Uterus (tissue), 4 donors: ENCODE results near the gene ASIP. TPM values are rescaled to one million over a fixed set of nuclear protein-coding genes. Genes with fewer than 3 reads are reported as not detected.

Source experiments
- DNase-seq, 2 donors: peaks; one replicate each; pipeline ENCODE4 v3.0.0-alpha.2; 2019 to 2020
- H3K27ac ChIP-seq, 2 donors: fragments of 200-600 bp; sonication (generic); 1 replicate in 1 of 2; 2 replicates in 1 of 2; pipeline ENCODE4 v1.5.1; 2016 to 2018
- H3K27me3 ChIP-seq, 2 donors: fragments of 200-600 bp; sonication (generic); one replicate each; pipeline ENCODE4 v1.5.1; 2018 to 2019; ENCODE audit warnings: control low read depth in 1 of 2
- H3K36me3 ChIP-seq, 2 donors: fragments of 200-600 bp; sonication (generic); one replicate each; pipeline ENCODE4 v1.5.1; 2019; ENCODE audit warnings: control low read depth in 1 of 2
- H3K4me1 ChIP-seq, 2 donors: fragments of 200-600 bp; sonication (generic); one replicate each; pipeline ENCODE4 v1.5.1; 2018 to 2019; ENCODE audit warnings: control low read depth in 1 of 2
- H3K4me3 ChIP-seq, 2 donors: fragments of 200-600 bp; sonication (generic); 1 replicate in 1 of 2; 2 replicates in 1 of 2; pipeline ENCODE4 v1.5.1; 2018 to 2019; ENCODE audit warnings: mild to moderate bottlenecking in 1 of 2
- H3K9me3 ChIP-seq, 2 donors: fragments of 200-600 bp; sonication (generic); one replicate each; pipeline ENCODE4 v1.5.1; 2019; ENCODE audit warnings: control low read depth in 1 of 2
- CTCF ChIP-seq, 4 experiments: fragments of 200-600 bp in 2 of 4; fragments of 450-650 bp in 2 of 4; sonication (generic) in 2 of 4; IDR thresholded peaks; one replicate each; pipeline ENCODE4 v1.5.1; 2016 to 2019; ENCODE audit warnings: antibody characterized with exemption in 4 of 4, mild to moderate bottlenecking in 2 of 4, moderate library complexity in 1 of 4
- POLR2A ChIP-seq, 2 donors: fragments of 450-650 bp; IDR thresholded peaks; one replicate each; pipeline ENCODE4 v1.6.1; 2016; ENCODE audit warnings: antibody characterized with exemption in 2 of 2, mild to moderate bottlenecking in 1 of 2, moderate library complexity in 1 of 2
- intact Hi-C: fragments of 100-400 bp; cut with DNase I; formaldehyde crosslinking; loops from one replicate; pipeline ENCODE4 v1.15.1; 2023; ENCODE audit warnings: low total_unique reads
- total RNA-seq, 4 donors: library from RNA; depleted of rRNA in 3 of 4; stranded (reverse); fragments of >200 nt in 3 of 4; gene quantifications; one replicate each; pipeline versions ENCODE4 v1.1.0 to v1.2.4, GENCODE V29; 2014 to 2023
- donor health status: DM: yes; HTN: yes; CAD: no.

Gene ASIP
- total RNA-seq, 4 donors from 2014 or later, result not detected

- no peaks in the 10 kb centered on the region for H3K27me3 ChIP-seq
- H3K9me3 ChIP-seq, result no peaks in the 10 kb centered on the region
- no peak for TF ChIP-seq POLR2A (IDR thresholded peaks at IDR 0.05)
- TF ChIP-seq CTCF (IDR thresholded peaks at IDR 0.05), result no peak
- no peak overlapping the region for H3K27ac ChIP-seq
- H3K36me3 ChIP-seq, result no peaks in the 10 kb centered on the region
- intact Hi-C loops, result no loop called here
- H3K4me1 ChIP-seq, result no peaks in the 10 kb centered on the region
- H3K4me3 ChIP-seq, result no peak overlapping the region
- DNase-seq, result no peak
Measured at GRCh38 chr20:34209111-34209510, 32.1 kb upstream of the ASIP start.

GRCh38 chr20:34210271-34210670, 31.0 kb upstream of the ASIP start:
- H3K4me3 ChIP-seq, result no peak overlapping the region
- no peak for TF ChIP-seq POLR2A (IDR thresholded peaks at IDR 0.05)
- no peak for TF ChIP-seq CTCF (IDR thresholded peaks at IDR 0.05)
- intact Hi-C loops, result no loop called here

GRCh38 chr20:34211591-34211990, 29.6 kb upstream of the ASIP start:
- intact Hi-C loops, result no loop called here
- no peak for DNase-seq
- Histone ChIP-seq H3K36me3 (no peaks in the 10 kb centered on the region), H3K4me3 (no peak overlapping the region), H3K27ac (no peak overlapping the region), H3K9me3 (no peaks in the 10 kb centered on the region), H3K27me3 (no peaks in the 10 kb centered on the region), H3K4me1 (no peaks in the 10 kb centered on the region)
- TF ChIP-seq POLR2A (IDR thresholded peaks at IDR 0.05) (no peak), CTCF (IDR thresholded peaks at IDR 0.05) (no peak)

More at GRCh38 chr20:34210271-34210670, 31.0 kb upstream of the ASIP start:
- H3K27ac ChIP-seq, result no peak overlapping the region
- no peaks in the 10 kb centered on the region for H3K27me3 ChIP-seq
- H3K4me1 ChIP-seq, result no peaks in the 10 kb centered on the region
- H3K9me3 ChIP-seq, result no peaks in the 10 kb centered on the region
- DNase-seq, result no peak
- no peaks in the 10 kb centered on the region for H3K36me3 ChIP-seq

DNA sequence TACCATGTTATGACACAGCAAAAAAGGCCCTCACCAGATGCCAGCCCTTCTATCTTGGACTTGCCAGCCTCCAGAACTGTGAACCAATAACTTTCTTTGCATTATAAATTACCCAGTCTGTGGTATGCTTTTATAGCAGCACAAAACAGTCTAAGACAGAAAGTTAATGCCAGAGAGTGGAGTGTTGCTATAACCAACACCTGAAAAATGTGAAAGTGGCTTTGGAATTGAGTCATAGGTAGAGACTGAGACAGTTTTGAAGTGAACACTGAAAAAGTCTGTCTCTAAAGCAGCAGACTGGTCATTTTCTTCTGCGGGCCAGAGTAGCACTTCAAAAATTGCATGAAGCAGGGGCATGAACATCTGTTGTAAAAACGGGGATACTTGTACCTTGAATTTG, 28.0 kb upstream of the ASIP start:
- no peaks in the 10 kb centered on the region for H3K9me3 ChIP-seq
- no peak for DNase-seq
- no peak overlapping the region for H3K27ac ChIP-seq
- H3K4me1 ChIP-seq, result no peaks in the 10 kb centered on the region
- TF ChIP-seq CTCF (IDR thresholded peaks at IDR 0.05) (no peak), POLR2A (IDR thresholded peaks at IDR 0.05) (no peak)
- no peaks in the 10 kb centered on the region for H3K36me3 ChIP-seq
- H3K4me3 ChIP-seq, result no peak overlapping the region
- intact Hi-C loops, result no loop called here
- no peaks in the 10 kb centered on the region for H3K27me3 ChIP-seq

GRCh38 chr20:34215711-34216381, 25.4 kb upstream of the ASIP start:
- Histone ChIP-seq H3K36me3 (no peaks in the 10 kb centered on the region), H3K27me3 (no peaks in the 10 kb centered on the region), H3K4me3 (peak overlapping the region; percentile 42 to 70), H3K4me1 (no peaks in the 10 kb centered on the region), H3K27ac (peak overlapping the region; percentile 68 to 86), H3K9me3 (no peaks in the 10 kb centered on the region)
- DNase-seq, result peak; percentile 51 to 58
- TF ChIP-seq POLR2A (IDR thresholded peaks at IDR 0.05) (peak in 1 of 2 donors; percentile 30), CTCF (IDR thresholded peaks at IDR 0.05) (peak in 1 of 4 experiments; percentile 19)
- intact Hi-C loops, result no loop called here
